Esophagus muscularis mucosa (tissue), 4 donors: ENCODE data around the gene SMARCC2. TPM values are rescaled to one million over a fixed set of nuclear protein-coding genes. Genes with fewer than 3 reads are reported as not detected.

Source experiments
- DNase-seq: peaks from one replicate; pipeline ENCODE4 v3.0.0-alpha.2; 2017; ENCODE audit errors: extremely low spot score
- H3K27ac ChIP-seq, 4 donors: fragments of 200-600 bp; sonication (generic); replicated peaks in 1 of 4; 1 replicate in 3 of 4; 2 replicates in 1 of 4; pipeline ENCODE4 v1.5.1; 2016 to 2019; ENCODE audit warnings: mild to moderate bottlenecking in 1 of 4
- H3K27me3 ChIP-seq, 4 donors: fragments of 200-600 bp; sonication (generic); one replicate each; pipeline versions ENCODE4 v1.5.1 to v1.6.0; 2016 to 2019
- H3K36me3 ChIP-seq, 4 donors: fragments of 200-600 bp; sonication (generic); one replicate each; pipeline ENCODE4 v1.5.1; 2016 to 2019
- H3K4me1 ChIP-seq, 4 donors: fragments of 200-600 bp; sonication (generic); one replicate each; pipeline ENCODE4 v1.5.1; 2016 to 2019
- H3K4me3 ChIP-seq, 4 donors: fragments of 200-600 bp; sonication (generic); 1 replicate in 2 of 4; 2 replicates in 2 of 4; pipeline ENCODE4 v1.5.1; 2016 to 2019; ENCODE audit warnings: mild to moderate bottlenecking in 4 of 4, moderate library complexity in 1 of 4
- H3K9me3 ChIP-seq, 4 donors: fragments of 200-600 bp; sonication (generic); 1 replicate in 3 of 4; 2 replicates in 1 of 4; pipeline ENCODE4 v1.5.1; 2016 to 2019
- CTCF ChIP-seq, 3 experiments: fragments of 200-600 bp in 2 of 3; fragments of 450-650 bp in 1 of 3; sonication (generic) in 2 of 3; IDR thresholded peaks; one replicate each; pipeline ENCODE4 v1.5.1; 2017 to 2019; ENCODE audit warnings: antibody characterized with exemption in 3 of 3, mild to moderate bottlenecking in 2 of 3, moderate library complexity in 1 of 3
- EP300 ChIP-seq: sonication (generic); formaldehyde crosslinking; IDR thresholded peaks from one replicate; pipeline ENCODE4 v1.6.1; 2017; ENCODE audit warnings: antibody characterized with exemption
- POLR2A ChIP-seq: fragments of 450-650 bp; IDR thresholded peaks from one replicate; pipeline ENCODE4 v1.6.1; 2017; ENCODE audit warnings: antibody characterized with exemption, moderate library complexity, mild to moderate bottlenecking, low read depth
- POLR2AphosphoS5 ChIP-seq, 2 donors: sonication (generic); formaldehyde crosslinking; IDR thresholded peaks; one replicate each; pipeline ENCODE4 v1.6.1; 2017; ENCODE audit warnings: antibody characterized with exemption in 2 of 2
- WGBS: methylation state at CpG from one replicate; pipeline ENCODE4 v1.1.5; 2018; 5-methylcytosine and 5-hydroxymethylcytosine counted together
- intact Hi-C: fragments of 100-400 bp; cut with DNase I; formaldehyde crosslinking; loops from one replicate; pipeline ENCODE4 v1.15.1; 2023
- total RNA-seq, 4 donors: library from RNA; depleted of rRNA; stranded (reverse); fragments of >200 nt; gene quantifications; one replicate each; pipeline versions ENCODE4 v1.1.0 to v1.2.1, GENCODE V29; 2016

SMARCC2 gene
- total RNA-seq = 100 to 1,000 TPM in 2 of 4 donors, 10 to 100 TPM in 2; 62.1 to 111 (median 94.3) TPM

- H3K4me3 ChIP-seq = peak within 1 kb of the TSS; percentile 77 to 95 (median 88)
- no peaks in the 10 kb centered on the region for H3K27me3 ChIP-seq
- H3K4me1 ChIP-seq = peaks cover 20 to 40% (median 34%) of the 10 kb centered on the region in 4 donors
- intact Hi-C loops = loop anchor here (2.0 to 10.0 kb wide), 3 partner anchors 63 to 275 kb away; partner anchors contain the start of genes SPRYD4 and ZC3H10
- H3K36me3 ChIP-seq = peaks cover 13 to 30% (median 25%) of the 10 kb centered on the region in 4 donors
- peak; percentile 70 to 81 (median 71) for TF ChIP-seq CTCF (IDR thresholded peaks at IDR 0.05)
- no peak for TF ChIP-seq EP300
- peak in 1 of 2 donors; percentile 63 for TF ChIP-seq POLR2AphosphoS5 (IDR thresholded peaks at IDR 0.05)
- peak within 1 kb of the TSS; percentile 95 to 97 (median 96) for H3K27ac ChIP-seq
- DNase-seq = peak; percentile 96
- no peaks in the 10 kb centered on the region for H3K9me3 ChIP-seq
- under 1% methylated on average over 60 of the region's 93 CpGs for WGBS
Measured at GRCh38 chr12:56189099-56189917, at the start of gene SMARCC2. Gene SMARCC2, minus strand, starts transcription at chr12:56189483. Its CDS starts 22 bp downstream, at chr12:56189461.

GRCh38 chr12:56237552-56237951, 48.3 kb upstream of the SMARCC2 start:
- Histone ChIP-seq H3K9me3 (no peaks in the 10 kb centered on the region), H3K27me3 (no peaks in the 10 kb centered on the region), H3K4me1 (no peaks in the 10 kb centered on the region), H3K36me3 (peaks cover 17 to 62% (median 54%) of the 10 kb centered on the region in 4 donors), H3K27ac (no peak overlapping the region), H3K4me3 (no peak overlapping the region)
- DNase-seq = no peak
- intact Hi-C loops = no loop called here
- 59% methylated on average over 7 of the region's 11 CpGs for WGBS
- TF ChIP-seq CTCF (IDR thresholded peaks at IDR 0.05) (no peak), POLR2AphosphoS5 (IDR thresholded peaks at IDR 0.05) (no peak), EP300 (no peak), POLR2A (no peak)

DNA sequence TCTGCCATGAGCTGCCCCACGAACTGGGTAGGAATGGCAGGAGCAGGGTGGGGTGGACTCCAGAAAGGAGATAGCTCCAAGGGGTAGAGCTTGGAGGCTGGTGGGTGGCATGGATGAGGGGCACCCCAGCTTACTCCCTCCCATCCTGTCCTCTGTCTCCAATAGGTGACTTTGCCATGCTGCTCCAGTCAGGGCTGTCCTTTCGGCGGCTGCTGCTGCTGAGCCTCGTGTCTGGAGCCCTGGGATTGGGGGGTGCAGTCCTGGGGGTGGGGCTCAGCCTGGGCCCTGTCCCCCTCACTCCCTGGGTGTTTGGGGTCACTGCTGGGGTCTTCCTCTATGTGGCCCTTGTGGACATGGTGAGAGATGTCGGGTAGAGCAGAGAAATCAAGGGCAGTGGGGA, 47.7 kb upstream of the SMARCC2 start:
- Histone ChIP-seq H3K27me3 (no peaks in the 10 kb centered on the region), H3K4me1 (no peaks in the 10 kb centered on the region), H3K4me3 (no peak overlapping the region), H3K9me3 (no peaks in the 10 kb centered on the region), H3K27ac (no peak overlapping the region), H3K36me3 (peaks cover 12 to 57% (median 49%) of the 10 kb centered on the region in 4 donors)
- intact Hi-C loops = no loop called here
- DNase-seq = no peak
- TF ChIP-seq CTCF (IDR thresholded peaks at IDR 0.05) (no peak), POLR2A (no peak)
- 86% methylated on average over 2 of the region's 5 CpGs for WGBS

DNA sequence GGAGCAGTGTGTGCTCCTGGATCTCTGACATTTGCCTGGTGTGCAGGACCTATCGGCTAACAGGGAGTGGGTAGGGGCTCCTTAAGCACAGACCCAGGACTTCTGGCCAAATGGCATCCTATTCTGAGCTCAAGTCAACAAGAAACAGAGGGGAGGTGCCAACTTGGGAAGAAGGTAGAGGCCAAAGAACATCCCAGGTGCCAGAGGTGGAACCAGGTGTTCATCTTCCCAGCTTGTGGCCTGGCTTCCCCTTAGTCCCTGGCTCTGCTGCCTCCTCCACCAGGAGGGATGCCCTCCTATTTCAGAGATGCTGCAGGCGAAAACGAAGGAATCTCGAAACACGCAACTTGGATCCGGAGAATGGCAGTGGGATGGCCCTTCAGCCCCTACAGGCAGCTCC, 46.8 kb upstream of the SMARCC2 start:
- intact Hi-C loops = no loop called here
- no peaks in the 10 kb centered on the region for H3K27me3 ChIP-seq
- TF ChIP-seq POLR2A (no peak), POLR2AphosphoS5 (IDR thresholded peaks at IDR 0.05) (no peak), CTCF (IDR thresholded peaks at IDR 0.05) (no peak), EP300 (no peak)
- no peaks in the 10 kb centered on the region for H3K4me1 ChIP-seq
- DNase-seq = no peak
- H3K9me3 ChIP-seq = no peaks in the 10 kb centered on the region
- H3K36me3 ChIP-seq = peaks cover 8 to 48% (median 40%) of the 10 kb centered on the region in 4 donors
- no peak overlapping the region for H3K4me3 ChIP-seq
- H3K27ac ChIP-seq = no peak overlapping the region
- 93% methylated on average over 6 of the region's 6 CpGs for WGBS
